Right lobe of liver (tissue), 4 donors: ENCODE measurements around the gene BTLA.

ENCODE experiments used
- POLR2A ChIP-seq: fragments of 450-650 bp; IDR thresholded peaks from one replicate; pipeline ENCODE4 v1.6.1; 2017; ENCODE audit warnings: antibody characterized with exemption, mild to moderate bottlenecking
- TF ChIP-seq, protein P1 (sequence below), 4 donors: fragments of 200-600 bp in 3 of 4; fragments of 450-650 bp in 1 of 4; IDR thresholded peaks; one replicate each; pipeline versions ENCODE4 v1.5.1 to v1.8.0; 2016 to 2022; ENCODE audit warnings: antibody characterized with exemption in 4 of 4, mild to moderate bottlenecking in 2 of 4
- donor health status: DM: no; HTN: no; CAD: no.
- donor health status: DM: no; HTN: no; CAD: no.
- donor health status: DM: no; HTN: yes; CAD: no.

DNA sequence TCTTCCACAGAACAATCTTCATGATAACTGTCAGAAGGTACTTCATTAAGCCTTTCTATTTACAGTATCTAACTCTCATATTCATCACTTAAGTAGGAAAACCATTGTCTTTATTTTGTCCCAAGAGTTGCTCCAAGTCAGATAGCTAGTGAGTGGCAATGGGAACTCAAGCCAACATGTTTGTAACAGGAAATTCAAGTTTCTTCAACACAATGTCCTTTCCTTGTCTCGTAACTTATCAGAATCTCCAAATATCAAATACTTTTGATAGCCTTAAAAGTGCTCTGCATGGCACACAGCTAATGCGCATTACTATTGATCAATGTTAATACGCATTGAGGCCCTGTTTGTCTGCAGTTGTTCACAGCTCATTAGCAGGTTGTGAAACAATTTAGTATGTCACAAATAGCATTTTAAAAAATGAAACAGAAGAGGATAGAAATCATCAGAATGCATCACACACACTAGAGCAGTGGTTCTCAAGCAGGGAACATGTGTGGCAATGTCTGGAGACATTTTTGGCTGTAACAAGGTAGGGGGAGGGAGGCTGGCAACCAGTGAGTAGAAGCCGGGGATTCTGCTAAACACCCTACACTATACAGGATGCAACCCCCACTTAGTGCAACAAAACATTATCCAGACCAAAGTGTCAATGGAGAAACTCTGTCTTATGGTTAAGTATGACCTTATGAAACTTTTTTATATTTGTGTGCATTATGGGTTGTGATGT lies 27.5 kb downstream of the BTLA start:
- TF ChIP-seq, protein P1, sequence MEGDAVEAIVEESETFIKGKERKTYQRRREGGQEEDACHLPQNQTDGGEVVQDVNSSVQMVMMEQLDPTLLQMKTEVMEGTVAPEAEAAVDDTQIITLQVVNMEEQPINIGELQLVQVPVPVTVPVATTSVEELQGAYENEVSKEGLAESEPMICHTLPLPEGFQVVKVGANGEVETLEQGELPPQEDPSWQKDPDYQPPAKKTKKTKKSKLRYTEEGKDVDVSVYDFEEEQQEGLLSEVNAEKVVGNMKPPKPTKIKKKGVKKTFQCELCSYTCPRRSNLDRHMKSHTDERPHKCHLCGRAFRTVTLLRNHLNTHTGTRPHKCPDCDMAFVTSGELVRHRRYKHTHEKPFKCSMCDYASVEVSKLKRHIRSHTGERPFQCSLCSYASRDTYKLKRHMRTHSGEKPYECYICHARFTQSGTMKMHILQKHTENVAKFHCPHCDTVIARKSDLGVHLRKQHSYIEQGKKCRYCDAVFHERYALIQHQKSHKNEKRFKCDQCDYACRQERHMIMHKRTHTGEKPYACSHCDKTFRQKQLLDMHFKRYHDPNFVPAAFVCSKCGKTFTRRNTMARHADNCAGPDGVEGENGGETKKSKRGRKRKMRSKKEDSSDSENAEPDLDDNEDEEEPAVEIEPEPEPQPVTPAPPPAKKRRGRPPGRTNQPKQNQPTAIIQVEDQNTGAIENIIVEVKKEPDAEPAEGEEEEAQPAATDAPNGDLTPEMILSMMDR (IDR thresholded peaks at IDR 0.05) = no peak
- TF ChIP-seq POLR2A = no peak
